NB4 (cell line): ENCODE data around the gene CCR5AS.

ENCODE experiments used
- MYC ChIP-seq: IDR thresholded peaks from 2 replicates; pipeline ENCODE4 v1.6.1; 2011; ENCODE audit warnings: low read depth, low read length
- POLR2A ChIP-seq: IDR thresholded peaks from 2 replicates; pipeline ENCODE4 v1.6.1; 2011; ENCODE audit warnings: mild to moderate bottlenecking; ENCODE audit not compliant: insufficient read length; ENCODE audit errors: extremely low read depth
- TF ChIP-seq, protein P1 (sequence below): IDR thresholded peaks from one replicate; pipeline ENCODE4 v1.5.1; 2012; ENCODE audit warnings: low read depth, low read length
- TF ChIP-seq, protein P2 (sequence below): IDR thresholded peaks from 2 replicates; pipeline ENCODE4 v1.6.1; 2011; ENCODE audit warnings: low read depth, low read length

DNA sequence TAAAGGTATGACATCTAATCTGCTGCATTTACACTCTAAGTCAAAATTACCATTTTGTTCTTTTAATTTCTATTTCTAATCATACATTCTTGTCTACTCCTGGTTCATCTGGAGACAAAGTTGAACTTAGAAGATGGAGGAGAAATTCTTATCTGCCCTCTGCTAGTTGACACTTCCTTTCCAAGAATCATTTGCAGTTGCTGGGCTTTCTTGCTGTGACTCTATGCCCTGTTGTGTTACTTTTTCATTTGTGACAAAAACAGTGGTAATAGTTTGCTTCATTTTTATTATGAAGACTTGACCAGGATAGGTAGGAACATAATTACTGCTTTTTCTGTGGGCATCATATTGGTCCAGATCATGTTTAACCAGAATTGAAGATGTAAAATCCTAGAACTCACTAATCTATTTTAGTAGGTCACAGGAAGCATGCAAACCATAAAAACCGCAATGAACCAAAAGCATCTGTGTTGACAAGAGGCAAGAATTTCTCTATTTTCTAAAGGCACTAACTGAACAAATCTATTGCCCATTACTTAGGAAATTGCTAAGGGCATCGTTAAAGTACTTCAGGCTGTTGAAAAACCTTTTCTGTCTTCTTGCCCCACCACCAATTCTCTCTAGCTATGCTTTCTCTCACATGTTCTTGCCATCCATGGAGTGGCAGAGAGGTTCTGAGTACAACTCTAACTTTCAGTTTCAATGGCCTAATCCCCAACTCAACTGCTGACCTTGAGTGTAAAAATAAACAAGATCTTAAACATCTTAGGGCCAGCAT is 57.2 kb downstream of the CCR5AS start:
- TF ChIP-seq POLR2A, result no peak
- TF ChIP-seq, protein P1, sequence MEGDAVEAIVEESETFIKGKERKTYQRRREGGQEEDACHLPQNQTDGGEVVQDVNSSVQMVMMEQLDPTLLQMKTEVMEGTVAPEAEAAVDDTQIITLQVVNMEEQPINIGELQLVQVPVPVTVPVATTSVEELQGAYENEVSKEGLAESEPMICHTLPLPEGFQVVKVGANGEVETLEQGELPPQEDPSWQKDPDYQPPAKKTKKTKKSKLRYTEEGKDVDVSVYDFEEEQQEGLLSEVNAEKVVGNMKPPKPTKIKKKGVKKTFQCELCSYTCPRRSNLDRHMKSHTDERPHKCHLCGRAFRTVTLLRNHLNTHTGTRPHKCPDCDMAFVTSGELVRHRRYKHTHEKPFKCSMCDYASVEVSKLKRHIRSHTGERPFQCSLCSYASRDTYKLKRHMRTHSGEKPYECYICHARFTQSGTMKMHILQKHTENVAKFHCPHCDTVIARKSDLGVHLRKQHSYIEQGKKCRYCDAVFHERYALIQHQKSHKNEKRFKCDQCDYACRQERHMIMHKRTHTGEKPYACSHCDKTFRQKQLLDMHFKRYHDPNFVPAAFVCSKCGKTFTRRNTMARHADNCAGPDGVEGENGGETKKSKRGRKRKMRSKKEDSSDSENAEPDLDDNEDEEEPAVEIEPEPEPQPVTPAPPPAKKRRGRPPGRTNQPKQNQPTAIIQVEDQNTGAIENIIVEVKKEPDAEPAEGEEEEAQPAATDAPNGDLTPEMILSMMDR, result no peak
- TF ChIP-seq, protein P2, sequence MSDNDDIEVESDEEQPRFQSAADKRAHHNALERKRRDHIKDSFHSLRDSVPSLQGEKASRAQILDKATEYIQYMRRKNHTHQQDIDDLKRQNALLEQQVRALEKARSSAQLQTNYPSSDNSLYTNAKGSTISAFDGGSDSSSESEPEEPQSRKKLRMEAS, result no peak
- no peak for TF ChIP-seq MYC
